HEK293 (cell line): Measurements from ENCODE around the gene NT5C1B.

Experiments used
- CTCF ChIP-seq: fragments of 450-650 bp; formaldehyde crosslinking; IDR thresholded peaks from 2 replicates; pipeline ENCODE4 v1.5.1; 2016; ENCODE audit warnings: missing biosample characterization, missing genetic modification characterization
- PRDM4 ChIP-seq: fragments of 450-650 bp; formaldehyde crosslinking; IDR thresholded peaks from 2 replicates; pipeline ENCODE4 v1.5.1; 2017; ENCODE audit warnings: missing biosample characterization, missing genetic modification characterization
- ZNF155 ChIP-seq: fragments of 450-650 bp; formaldehyde crosslinking; IDR thresholded peaks from 2 replicates; pipeline ENCODE4 v1.5.1; 2016; ENCODE audit warnings: missing biosample characterization, missing genetic modification characterization
- ZNF175 ChIP-seq: fragments of 450-650 bp; formaldehyde crosslinking; IDR thresholded peaks from 2 replicates; pipeline ENCODE4 v1.5.1; 2016; ENCODE audit warnings: missing biosample characterization, missing genetic modification characterization
- ZNF211 ChIP-seq: fragments of 450-650 bp; formaldehyde crosslinking; IDR thresholded peaks from 2 replicates; pipeline ENCODE4 v1.5.1; 2016; ENCODE audit warnings: low read depth, missing biosample characterization, missing genetic modification characterization
- ZNF274 ChIP-seq, 2 experiments: fragments of 200-500 bp in 1 of 2; fragments of 450-650 bp in 1 of 2; sonication (Bioruptor generic) in 1 of 2; formaldehyde crosslinking in 1 of 2; IDR thresholded peaks; 2 replicates each; pipeline versions ENCODE4 v1.5.1 to v1.6.1; 2014 to 2016; ENCODE audit warnings: borderline replicate concordance in 1 of 2, inconsistent platforms in 1 of 2, low read length in 1 of 2, missing biosample characterization in 1 of 2, missing genetic modification characterization in 1 of 2
- ZNF350 ChIP-seq: fragments of 450-650 bp; formaldehyde crosslinking; IDR thresholded peaks from 2 replicates; pipeline ENCODE4 v1.5.0; 2017; ENCODE audit warnings: missing biosample characterization, mild to moderate bottlenecking, missing genetic modification characterization
- ZNF433 ChIP-seq: fragments of 450-650 bp; formaldehyde crosslinking; IDR thresholded peaks from 2 replicates; pipeline ENCODE4 v1.5.1; 2016; ENCODE audit warnings: missing biosample characterization, missing genetic modification characterization, low read depth
- ZNF510 ChIP-seq: fragments of 450-650 bp; formaldehyde crosslinking; IDR thresholded peaks from 2 replicates; pipeline ENCODE4 v1.5.1; 2018; ENCODE audit warnings: mild to moderate bottlenecking, missing genetic modification characterization, missing biosample characterization; ENCODE audit not compliant: insufficient replicate concordance
- ZNF571 ChIP-seq: fragments of 450-650 bp; formaldehyde crosslinking; IDR thresholded peaks from 2 replicates; pipeline ENCODE4 v1.5.0; 2017; ENCODE audit warnings: missing biosample characterization, missing genetic modification characterization
- ZNF596 ChIP-seq: fragments of 450-650 bp; IDR thresholded peaks from 2 replicates; pipeline ENCODE4 v1.5.0; 2018; ENCODE audit warnings: missing biosample characterization, mild to moderate bottlenecking, missing genetic modification characterization, moderate library complexity
- ZNF830 ChIP-seq: fragments of 450-650 bp; IDR thresholded peaks from 2 replicates; pipeline ENCODE4 v1.5.0; 2018; ENCODE audit warnings: missing biosample characterization, missing genetic modification characterization, low read depth, mild to moderate bottlenecking, moderate library complexity
- TF ChIP-seq, protein P1 (sequence below): fragments of 450-650 bp; formaldehyde crosslinking; optimal IDR thresholded peaks from 2 replicates; pipeline ENCODE3; 2016; ENCODE audit warnings: missing biosample characterization, mild to moderate bottlenecking, missing genetic modification characterization

DNA sequence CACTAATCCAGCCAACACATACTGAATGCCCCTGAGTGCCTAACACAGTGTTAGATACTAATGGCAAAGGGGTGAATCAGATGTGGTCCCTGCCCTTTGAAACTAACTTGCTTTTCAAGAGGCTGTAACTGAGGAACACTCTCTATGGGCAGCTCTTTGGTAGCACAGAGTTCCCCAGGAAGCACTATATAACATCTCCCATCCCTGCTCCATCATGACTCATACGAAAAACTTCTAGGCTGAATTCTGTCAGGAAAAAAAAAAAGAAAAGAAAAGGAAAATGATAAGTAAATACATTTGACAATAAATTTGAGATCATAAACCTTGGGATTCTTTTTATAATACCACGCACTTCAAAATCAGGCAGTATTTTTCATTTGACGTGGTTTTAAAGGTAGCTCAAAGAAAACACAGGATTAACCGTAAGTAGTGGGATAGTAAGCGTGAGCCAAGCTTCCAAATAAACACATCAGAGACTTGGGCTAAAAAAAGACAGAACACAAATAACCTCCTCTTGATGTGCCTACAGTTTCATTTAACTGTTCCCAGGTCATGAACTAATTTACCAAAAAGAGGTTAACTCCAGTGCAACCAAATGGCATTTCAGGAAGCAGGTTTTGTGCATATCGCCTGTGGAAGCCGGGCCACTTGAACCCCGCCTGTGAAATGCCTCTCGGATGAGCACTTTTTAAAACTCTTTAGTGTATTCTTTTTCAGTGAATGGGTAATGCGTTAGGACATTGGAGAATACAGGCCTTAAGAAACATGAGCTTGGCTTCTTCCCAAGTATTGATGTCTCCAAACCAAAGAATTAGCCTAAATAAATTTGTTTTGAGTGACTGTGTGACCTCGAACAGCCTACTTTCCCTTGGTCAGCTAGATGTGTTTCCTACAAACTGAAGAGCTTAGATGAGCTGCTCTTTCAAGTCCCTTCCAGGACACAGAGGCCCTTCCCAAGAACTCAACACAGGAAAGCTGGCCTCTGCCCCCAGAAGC, 71.0 kb downstream of the NT5C1B start:
- TF ChIP-seq ZNF510 (no peak), ZNF274 (IDR thresholded peaks at IDR 0.05; ENCODE audit: low read length) (no peak), ZNF274 (tag by site-specific recombination; IDR thresholded peaks at IDR 0.05; ENCODE audit: borderline replicate concordance) (no peak), CTCF (tag by site-specific recombination) (no peak), ZNF433 (tag by site-specific recombination) (no peak), PRDM4 (tag by site-specific recombination) (no peak), ZNF211 (tag by site-specific recombination) (no peak), ZNF155 (tag by site-specific recombination) (no peak), ZNF596 (tag by site-specific recombination) (no peak), ZNF350 (tag by site-specific recombination) (no peak), ZNF571 (tag by site-specific recombination) (no peak), ZNF175 (tag by site-specific recombination) (no peak), ZNF830 (tag by site-specific recombination) (no peak)
- TF ChIP-seq, protein P1, sequence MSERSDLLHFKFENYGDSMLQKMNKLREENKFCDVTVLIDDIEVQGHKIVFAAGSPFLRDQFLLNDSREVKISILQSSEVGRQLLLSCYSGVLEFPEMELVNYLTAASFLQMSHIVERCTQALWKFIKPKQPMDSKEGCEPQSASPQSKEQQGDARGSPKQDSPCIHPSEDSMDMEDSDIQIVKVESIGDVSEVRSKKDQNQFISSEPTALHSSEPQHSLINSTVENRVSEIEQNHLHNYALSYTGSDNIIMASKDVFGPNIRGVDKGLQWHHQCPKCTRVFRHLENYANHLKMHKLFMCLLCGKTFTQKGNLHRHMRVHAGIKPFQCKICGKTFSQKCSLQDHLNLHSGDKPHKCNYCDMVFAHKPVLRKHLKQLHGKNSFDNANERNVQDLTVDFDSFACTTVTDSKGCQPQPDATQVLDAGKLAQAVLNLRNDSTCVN (tag by site-specific recombination): no peak
